NT2/D1 (cell line): Measurements from ENCODE around the gene ORC6.

Source experiments
- DNase-seq: peaks from one replicate; pipeline ENCODE4 v3.0.0-alpha.2; 2011; ENCODE audit warnings: low read depth, low spot score
- H3K27me3 ChIP-seq: 2 replicates; pipeline ENCODE4 v1.6.0; 2011; ENCODE audit warnings: mild to moderate bottlenecking; ENCODE audit not compliant: insufficient read length, insufficient read depth
- H3K36me3 ChIP-seq: 2 replicates; pipeline ENCODE4 v1.6.1; 2011; ENCODE audit warnings: mild to moderate bottlenecking, low read length, mixed read lengths; ENCODE audit not compliant: insufficient read depth, insufficient read length
- H3K4me1 ChIP-seq: 2 replicates; pipeline ENCODE4 v1.5.1; 2011; ENCODE audit not compliant: insufficient read depth, insufficient read length
- H3K4me3 ChIP-seq: 2 replicates; pipeline ENCODE4 v1.5.1; 2011; ENCODE audit warnings: low read depth; ENCODE audit not compliant: insufficient read length
- H3K9ac ChIP-seq: 2 replicates; pipeline ENCODE4 v1.6.0; 2011; ENCODE audit warnings: low read depth; ENCODE audit not compliant: insufficient read length
- H3K9me3 ChIP-seq: 2 replicates; pipeline ENCODE4 v1.5.1; 2011; ENCODE audit warnings: mild to moderate bottlenecking, low read length; ENCODE audit not compliant: insufficient read depth
- SUZ12 ChIP-seq: IDR thresholded peaks from 2 replicates; pipeline ENCODE4 v1.6.1; 2011; ENCODE audit not compliant: insufficient read length, insufficient read depth; ENCODE audit errors: extremely low read depth
- YY1 ChIP-seq: IDR thresholded peaks from 2 replicates; pipeline ENCODE4 v1.6.1; 2011; ENCODE audit not compliant: insufficient read length, insufficient read depth
- ZNF274 ChIP-seq: IDR thresholded peaks from 2 replicates; pipeline ENCODE4 v1.6.1; 2011; ENCODE audit warnings: mild to moderate bottlenecking, low read depth, low read length

Gene ORC6

DNA sequence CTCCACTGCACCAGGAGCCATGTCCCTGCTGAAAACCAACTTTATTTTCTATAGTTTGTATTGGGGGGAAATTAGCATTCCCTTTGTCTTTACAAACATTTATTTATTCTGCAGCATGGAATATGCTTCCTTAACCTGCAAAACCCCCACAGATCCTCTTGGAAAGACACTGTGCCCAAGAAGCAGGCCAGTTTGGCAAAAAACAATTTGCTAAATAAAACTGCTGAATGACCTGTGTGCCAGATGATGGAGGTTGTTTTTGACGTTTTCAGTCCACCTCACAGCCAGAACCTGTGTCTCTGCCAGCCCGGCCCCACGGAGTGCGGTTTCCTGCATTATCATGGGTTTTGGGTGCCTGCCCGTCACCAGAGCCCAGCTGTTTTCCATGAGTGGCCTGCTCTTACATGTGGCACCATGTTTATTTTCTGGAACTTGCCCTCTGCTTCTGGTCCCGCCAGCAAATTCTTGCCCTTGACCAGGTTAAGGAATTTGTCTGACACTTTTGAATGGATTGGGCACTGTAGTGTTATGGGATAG, 26.4 kb downstream of the ORC6 start:
- H3K4me3 ChIP-seq = no peak overlapping the region
- no peak overlapping the region for H3K9ac ChIP-seq
- no peaks in the 10 kb centered on the region for H3K36me3 ChIP-seq
- DNase-seq = no peak
- TF ChIP-seq SUZ12 = no peak
- no peak for TF ChIP-seq ZNF274
- TF ChIP-seq YY1 = no peak
- H3K27me3 ChIP-seq = no peaks in the 10 kb centered on the region
- no peaks in the 10 kb centered on the region for H3K9me3 ChIP-seq
- H3K4me1 ChIP-seq = no peaks in the 10 kb centered on the region

DNA sequence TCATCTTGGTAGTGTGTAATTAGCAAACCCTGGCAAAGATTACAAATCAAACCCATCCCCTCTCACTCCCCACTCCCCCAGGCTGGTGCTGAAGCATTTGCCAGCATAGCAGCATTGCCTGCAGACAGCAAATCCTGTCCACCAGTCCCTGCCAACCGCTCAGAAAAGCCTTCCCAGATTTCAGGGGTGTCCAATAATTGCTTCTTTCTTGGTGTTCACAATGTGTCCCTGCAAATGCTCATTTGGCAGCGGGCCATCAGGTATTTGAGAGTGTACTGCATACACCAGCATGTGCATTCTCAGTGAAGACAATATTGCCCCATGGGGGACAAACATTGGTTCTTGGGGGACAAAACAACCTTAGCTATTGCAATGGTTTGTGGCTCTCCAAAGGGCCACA, 28.2 kb downstream of the ORC6 start:
- DNase-seq = no peak
- no peaks in the 10 kb centered on the region for H3K4me1 ChIP-seq
- H3K9me3 ChIP-seq = no peaks in the 10 kb centered on the region
- H3K4me3 ChIP-seq = no peak overlapping the region
- no peaks in the 10 kb centered on the region for H3K27me3 ChIP-seq
- H3K9ac ChIP-seq = no peak overlapping the region
- no peaks in the 10 kb centered on the region for H3K36me3 ChIP-seq
- TF ChIP-seq SUZ12 = no peak
- TF ChIP-seq ZNF274 = no peak
- no peak for TF ChIP-seq YY1

DNA sequence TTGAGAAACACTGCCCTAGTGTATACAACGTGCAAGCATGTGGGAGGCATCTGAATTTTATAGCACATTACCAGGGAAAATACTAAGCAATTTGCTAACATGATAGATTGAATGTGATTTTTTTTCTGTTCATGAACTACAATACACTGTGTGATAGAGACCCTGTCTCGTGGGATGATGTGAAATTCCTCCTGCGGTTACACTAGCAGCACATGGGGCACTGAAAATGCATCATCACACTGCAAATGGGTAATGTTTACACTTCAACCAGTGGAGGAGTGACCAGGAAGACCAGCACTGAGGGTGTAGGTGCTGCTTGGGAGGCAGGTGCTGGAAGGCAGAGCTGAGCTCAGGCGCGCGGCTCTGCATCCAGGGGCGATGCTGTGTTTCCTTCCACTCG, 28.8 kb downstream of the ORC6 start:
- H3K9me3 ChIP-seq = peaks cover 1% of the 10 kb centered on the region; the same call in 1 of the 2 replicates
- TF ChIP-seq ZNF274 (no peak), YY1 (no peak), SUZ12 (no peak)
- H3K9ac ChIP-seq = no peak overlapping the region
- H3K4me1 ChIP-seq = no peaks in the 10 kb centered on the region
- no peak overlapping the region for H3K4me3 ChIP-seq
- H3K36me3 ChIP-seq = no peaks in the 10 kb centered on the region
- no peaks in the 10 kb centered on the region for H3K27me3 ChIP-seq
- DNase-seq = no peak

- no peak overlapping the region for H3K9ac ChIP-seq
- H3K4me1 ChIP-seq = no peaks in the 10 kb centered on the region
- TF ChIP-seq YY1 (no peak), ZNF274 (no peak), SUZ12 (no peak)
- no peak overlapping the region for H3K4me3 ChIP-seq
- H3K36me3 ChIP-seq = no peaks in the 10 kb centered on the region
- no peak for DNase-seq
- no peaks in the 10 kb centered on the region for H3K27me3 ChIP-seq
- peaks cover 14% of the 10 kb centered on the region for H3K9me3 ChIP-seq
Observed at GRCh38 chr16:46719528-46719927, 30.1 kb downstream of the ORC6 start.

DNA sequence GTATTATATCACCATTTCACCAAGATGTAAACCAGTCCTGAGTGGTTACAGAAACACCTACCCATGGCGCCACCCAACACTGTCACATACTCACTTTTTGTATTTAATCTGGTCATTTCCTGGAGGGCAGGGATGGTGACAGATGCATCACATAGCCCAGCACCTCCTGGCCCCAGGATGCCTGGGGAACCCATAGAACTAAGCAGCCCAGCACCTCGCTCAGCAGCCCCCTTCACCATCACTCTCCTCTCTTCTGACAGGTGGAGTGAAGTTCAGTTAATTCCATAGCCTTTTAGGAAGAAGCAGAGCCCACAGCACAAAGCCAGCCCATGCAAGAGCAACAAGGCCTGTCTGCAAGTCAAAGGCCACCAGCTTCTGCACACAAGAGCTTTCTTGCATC, 31.2 kb downstream of the ORC6 start:
- no peak for TF ChIP-seq SUZ12
- no peak for TF ChIP-seq YY1
- no peak for TF ChIP-seq ZNF274
- Histone ChIP-seq H3K9me3 (peaks cover 25% of the 10 kb centered on the region), H3K27me3 (no peaks in the 10 kb centered on the region), H3K9ac (no peak overlapping the region), H3K4me3 (no peak overlapping the region), H3K4me1 (no peaks in the 10 kb centered on the region), H3K36me3 (no peaks in the 10 kb centered on the region)
- no peak for DNase-seq

- Histone ChIP-seq H3K4me3 (no peak overlapping the region), H3K4me1 (no peaks in the 10 kb centered on the region), H3K9ac (no peak overlapping the region), H3K27me3 (no peaks in the 10 kb centered on the region), H3K36me3 (no peaks in the 10 kb centered on the region), H3K9me3 (peaks cover 28% of the 10 kb centered on the region)
- no peak for TF ChIP-seq SUZ12
- TF ChIP-seq ZNF274 = no peak
- DNase-seq = no peak
Observed at GRCh38 chr16:46721885-46722284, 32.4 kb downstream of the ORC6 start.

GRCh38 chr16:46727184-46727583, 37.7 kb downstream of the ORC6 start:
- TF ChIP-seq YY1 (no peak), ZNF274 (no peak), SUZ12 (no peak)
- peaks cover 28% of the 10 kb centered on the region for H3K9me3 ChIP-seq
- no peaks in the 10 kb centered on the region for H3K4me1 ChIP-seq
- H3K9ac ChIP-seq = no peak overlapping the region
- no peaks in the 10 kb centered on the region for H3K36me3 ChIP-seq
- no peak overlapping the region for H3K4me3 ChIP-seq
- H3K27me3 ChIP-seq = no peaks in the 10 kb centered on the region
- no peak for DNase-seq

DNA sequence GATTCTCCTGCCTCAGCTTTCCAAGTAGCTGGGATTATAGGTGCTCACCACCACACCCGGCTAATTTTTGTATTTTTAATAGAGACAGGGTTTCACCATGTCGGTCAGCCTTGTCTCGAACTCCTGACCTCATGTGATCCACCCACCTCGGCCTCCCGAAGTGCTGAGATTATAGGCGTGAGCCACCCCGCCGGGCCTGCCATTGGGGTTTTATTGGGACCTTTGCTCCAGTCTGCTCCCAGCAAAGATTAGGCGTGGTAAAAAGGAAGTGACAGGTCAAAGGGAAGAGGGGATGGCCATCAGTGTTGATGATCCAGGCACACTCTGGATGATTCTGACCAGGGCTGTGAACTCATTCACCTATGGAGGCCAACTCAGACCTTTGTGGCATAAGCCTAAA, 38.2 kb downstream of the ORC6 start:
- no peak overlapping the region for H3K9ac ChIP-seq
- H3K9me3 ChIP-seq = peaks cover 28% of the 10 kb centered on the region
- no peak overlapping the region for H3K4me3 ChIP-seq
- no peaks in the 10 kb centered on the region for H3K4me1 ChIP-seq
- DNase-seq = no peak
- H3K27me3 ChIP-seq = no peaks in the 10 kb centered on the region
- H3K36me3 ChIP-seq = no peaks in the 10 kb centered on the region
- TF ChIP-seq SUZ12 (no peak), ZNF274 (no peak), YY1 (no peak)
